ENCODE results near the gene LHFPL3.

LHFPL3 gene

DNA sequence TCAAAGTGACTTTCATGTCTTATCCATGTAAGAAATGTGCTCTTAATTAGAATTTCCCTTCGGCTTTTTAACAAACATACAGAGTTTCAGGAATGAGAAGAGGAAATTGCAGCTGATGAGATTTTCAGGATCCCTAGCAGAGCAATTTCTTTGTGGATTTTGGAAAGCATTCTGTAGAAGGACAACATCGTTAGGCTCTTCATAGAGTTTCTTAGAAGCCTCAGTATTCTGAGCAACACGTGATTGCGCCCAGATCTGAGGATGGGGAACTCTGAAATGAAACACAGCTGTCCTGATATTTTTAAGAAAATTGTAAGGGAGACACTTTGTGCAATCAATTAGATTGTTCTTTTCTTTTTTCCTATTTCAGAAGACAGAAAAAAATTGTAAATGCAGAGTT lies 85.8 kb downstream of the LHFPL3 start:
- WGBS, 2 donors (ENCODE audit: extremely low coverage in 2 of 2, insufficient read length in 2 of 2, insufficient replicate concordance in 1 of 2), result no CpG with 5 or more reads among the region's 4 CpGs
- no peak overlapping the region for H2BK120ac ChIP-seq (ENCODE audit: low read depth, low read length)
- no peaks in the 10 kb centered on the region for H3K27me3 ChIP-seq (ENCODE audit: control insufficient read depth in 3 of 3, insufficient read depth in 3 of 3, low read depth in 1 of 3, low read length in 3 of 3)
- H3K9me3 ChIP-seq (replicated peaks in 1 of 2; ENCODE audit: control insufficient read depth in 2 of 2, insufficient read depth in 1 of 2, low read depth in 1 of 2, low read length in 2 of 2), result no peaks in the 10 kb centered on the region
- H2BK5ac ChIP-seq (ENCODE audit: low read length), result no peak overlapping the region
- H3K18ac ChIP-seq (ENCODE audit: low read length), result no peak overlapping the region
- H3K14ac ChIP-seq (ENCODE audit: low read length), result no peak overlapping the region
- H3K9ac ChIP-seq (ENCODE audit: low read depth, low read length, poor library complexity), result no peak overlapping the region
- H3K4ac ChIP-seq (ENCODE audit: low read length), result no peak overlapping the region
- H3K36me3 ChIP-seq (replicated peaks in 1 of 2; ENCODE audit: control insufficient read depth in 2 of 2, insufficient read depth in 2 of 2, low read length in 2 of 2), result no peaks in the 10 kb centered on the region
- H2BK12ac ChIP-seq (ENCODE audit: low read length), result no peak overlapping the region
- H2BK15ac ChIP-seq (ENCODE audit: low read length), result no peak overlapping the region
- no peaks in the 10 kb centered on the region for H3K79me1 ChIP-seq (ENCODE audit: low read depth, low read length)
- H3K23ac ChIP-seq (ENCODE audit: low read depth, low read length, poor library complexity), result no peak overlapping the region
- H3K27ac ChIP-seq (replicated peaks; ENCODE audit: low read length), result no peak overlapping the region
- no peak for DNase-seq (ENCODE audit: low spot score)
- H3K4me3 ChIP-seq (ENCODE audit: low read length in 2 of 2), result no peak overlapping the region
- H3K4me2 ChIP-seq (ENCODE audit: insufficient read depth, low read length, poor library complexity, severe bottlenecking), result no peak overlapping the region
- H3K4me1 ChIP-seq (ENCODE audit: control insufficient read depth in 2 of 2, insufficient read depth in 1 of 2, low read depth in 1 of 2, low read length in 2 of 2), result no peaks in the 10 kb centered on the region
- H4K91ac ChIP-seq (ENCODE audit: low read depth, low read length, poor library complexity), result no peak overlapping the region
- H4K8ac ChIP-seq (ENCODE audit: low read depth, low read length), result no peak overlapping the region
- no peak overlapping the region for H2AFZ ChIP-seq (ENCODE audit: low read length)
- no peak overlapping the region for H2AK5ac ChIP-seq (ENCODE audit: low read depth, low read length)

DNA sequence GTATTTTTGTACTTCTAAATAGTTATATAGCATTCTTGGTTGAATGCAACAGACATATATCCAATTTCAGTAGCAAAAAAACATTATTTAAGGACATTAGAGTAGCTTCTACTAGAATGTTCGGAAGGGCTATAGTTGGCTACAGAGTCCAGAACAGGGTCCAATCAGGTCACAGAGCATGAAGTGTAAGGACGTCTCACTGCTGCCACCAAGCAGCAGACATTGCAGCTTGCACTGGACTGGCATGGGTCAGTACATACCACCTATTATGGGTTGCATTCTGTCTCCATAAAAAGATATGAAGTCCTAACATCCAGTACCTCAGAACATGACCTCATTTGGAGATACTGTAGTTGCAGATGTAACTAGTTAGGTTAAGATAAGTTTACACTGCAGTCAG lies 87.3 kb downstream of the LHFPL3 start:
- no peak for DNase-seq (ENCODE audit: low spot score)
- Histone ChIP-seq H3K9me3 (replicated peaks in 1 of 2; ENCODE audit: control insufficient read depth in 2 of 2, insufficient read depth in 1 of 2, low read depth in 1 of 2, low read length in 2 of 2) (no peaks in the 10 kb centered on the region), H3K36me3 (replicated peaks in 1 of 2; ENCODE audit: control insufficient read depth in 2 of 2, insufficient read depth in 2 of 2, low read length in 2 of 2) (no peaks in the 10 kb centered on the region), H3K14ac (ENCODE audit: low read length) (no peak overlapping the region), H3K4me1 (ENCODE audit: control insufficient read depth in 2 of 2, insufficient read depth in 1 of 2, low read depth in 1 of 2, low read length in 2 of 2) (no peaks in the 10 kb centered on the region), H2AFZ (ENCODE audit: low read length) (no peak overlapping the region), H3K4ac (ENCODE audit: low read length) (no peak overlapping the region), H3K79me1 (ENCODE audit: low read depth, low read length) (no peaks in the 10 kb centered on the region), H3K27ac (replicated peaks; ENCODE audit: low read length) (no peak overlapping the region), H4K8ac (ENCODE audit: low read depth, low read length) (peak overlapping the region; percentile 17), H3K4me3 (ENCODE audit: low read length in 2 of 2) (no peak overlapping the region), H2AK5ac (ENCODE audit: low read depth, low read length) (no peak overlapping the region), H3K18ac (ENCODE audit: low read length) (peak overlapping the region; percentile 38), H2BK15ac (ENCODE audit: low read length) (no peak overlapping the region), H3K9ac (ENCODE audit: low read depth, low read length, poor library complexity) (no peak overlapping the region), H4K91ac (ENCODE audit: low read depth, low read length, poor library complexity) (no peak overlapping the region), H3K23ac (ENCODE audit: low read depth, low read length, poor library complexity) (no peak overlapping the region), H3K4me2 (ENCODE audit: insufficient read depth, low read length, poor library complexity, severe bottlenecking) (no peak overlapping the region), H2BK12ac (ENCODE audit: low read length) (no peak overlapping the region), H3K27me3 (ENCODE audit: control insufficient read depth in 3 of 3, insufficient read depth in 3 of 3, low read depth in 1 of 3, low read length in 3 of 3) (no peaks in the 10 kb centered on the region), H2BK5ac (ENCODE audit: low read length) (no peak overlapping the region), H2BK120ac (ENCODE audit: low read depth, low read length) (no peak overlapping the region)
- no CpG with 5 or more reads among the region's 2 CpGs for WGBS, 2 donors (ENCODE audit: extremely low coverage in 2 of 2, insufficient read length in 2 of 2, insufficient replicate concordance in 1 of 2)

DNA sequence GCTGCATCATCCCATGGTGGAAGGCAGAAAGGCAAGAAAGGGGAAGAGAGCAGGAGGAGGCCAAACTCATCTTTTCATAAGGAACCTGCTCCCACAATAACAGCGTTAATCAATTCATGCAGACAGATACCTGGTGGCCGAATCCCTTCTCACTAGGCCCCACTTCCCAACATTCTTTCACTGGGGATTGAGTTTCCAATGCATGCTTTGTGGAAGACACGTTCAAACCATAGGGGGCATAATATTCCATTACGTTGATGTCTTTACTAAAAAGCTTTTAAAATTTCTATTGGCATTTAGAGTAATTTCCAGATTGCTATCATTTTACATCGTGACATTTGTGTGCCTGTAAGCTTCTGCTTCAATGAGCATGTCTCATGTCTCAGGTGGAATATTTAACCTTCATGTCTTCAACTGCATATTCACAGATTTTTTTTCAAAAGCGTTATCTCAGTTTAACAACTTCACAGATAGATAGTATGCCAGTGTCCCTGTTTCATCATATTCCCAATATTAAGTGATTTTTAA lies 88.5 kb downstream of the LHFPL3 start:
- no peak overlapping the region for H2BK12ac ChIP-seq (ENCODE audit: low read length)
- no CpG with 5 or more reads among the region's 6 CpGs for whole genome bisulfite sequencing, 2 donors (ENCODE audit: extremely low coverage in 2 of 2, insufficient read length in 2 of 2, insufficient replicate concordance in 1 of 2)
- H3K4ac ChIP-seq (ENCODE audit: low read length), result no peak overlapping the region
- H2BK15ac ChIP-seq (ENCODE audit: low read length), result no peak overlapping the region
- no peak overlapping the region for H3K4me3 ChIP-seq (ENCODE audit: low read length in 2 of 2)
- no peak overlapping the region for H3K23ac ChIP-seq (ENCODE audit: low read depth, low read length, poor library complexity)
- no peak overlapping the region for H4K91ac ChIP-seq (ENCODE audit: low read depth, low read length, poor library complexity)
- no peak overlapping the region for H2AFZ ChIP-seq (ENCODE audit: low read length)
- H3K9ac ChIP-seq (ENCODE audit: low read depth, low read length, poor library complexity), result no peak overlapping the region
- no peak overlapping the region for H4K8ac ChIP-seq (ENCODE audit: low read depth, low read length)
- no peaks in the 10 kb centered on the region for H3K4me1 ChIP-seq (ENCODE audit: control insufficient read depth in 2 of 2, insufficient read depth in 1 of 2, low read depth in 1 of 2, low read length in 2 of 2)
- no peak overlapping the region for H2AK5ac ChIP-seq (ENCODE audit: low read depth, low read length)
- H2BK120ac ChIP-seq (ENCODE audit: low read depth, low read length), result no peak overlapping the region
- no peak overlapping the region for H3K4me2 ChIP-seq (ENCODE audit: insufficient read depth, low read length, poor library complexity, severe bottlenecking)
- no peak for DNase-seq (ENCODE audit: low spot score)
- H3K36me3 ChIP-seq (replicated peaks in 1 of 2; ENCODE audit: control insufficient read depth in 2 of 2, insufficient read depth in 2 of 2, low read length in 2 of 2), result no peaks in the 10 kb centered on the region
- no peak overlapping the region for H3K27ac ChIP-seq (replicated peaks; ENCODE audit: low read length)
- H3K14ac ChIP-seq (ENCODE audit: low read length), result no peak overlapping the region
- no peak overlapping the region for H3K18ac ChIP-seq (ENCODE audit: low read length)
- no peak overlapping the region for H2BK5ac ChIP-seq (ENCODE audit: low read length)
- H3K9me3 ChIP-seq (replicated peaks in 1 of 2; ENCODE audit: control insufficient read depth in 2 of 2, insufficient read depth in 1 of 2, low read depth in 1 of 2, low read length in 2 of 2), result no peaks in the 10 kb centered on the region
- H3K79me1 ChIP-seq (ENCODE audit: low read depth, low read length), result no peaks in the 10 kb centered on the region
- no peaks in the 10 kb centered on the region for H3K27me3 ChIP-seq (ENCODE audit: control insufficient read depth in 3 of 3, insufficient read depth in 3 of 3, low read depth in 1 of 3, low read length in 3 of 3)

DNA sequence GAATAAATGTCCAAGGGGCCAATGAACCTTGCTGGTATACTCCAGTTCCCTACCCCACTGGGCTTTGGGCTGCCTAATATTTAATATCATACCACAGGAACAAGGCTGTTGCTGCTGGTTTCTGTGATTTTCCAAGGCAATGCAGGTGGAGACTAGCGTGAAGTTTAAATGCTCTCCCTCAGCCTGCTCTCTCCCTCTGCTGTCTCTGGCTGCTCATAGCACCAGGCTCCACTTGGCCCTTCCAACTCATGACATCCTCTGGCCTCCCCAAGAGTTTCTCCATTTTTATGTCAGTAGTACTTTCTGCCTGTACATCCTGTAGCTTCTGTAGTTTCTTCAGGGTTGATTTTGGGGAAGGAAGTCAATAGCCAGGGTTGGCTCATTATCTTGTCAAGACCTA lies 103.5 kb downstream of the LHFPL3 start:
- H3K9ac ChIP-seq (ENCODE audit: low read depth, low read length, poor library complexity), result no peak overlapping the region
- WGBS, 2 donors (ENCODE audit: extremely low coverage in 2 of 2, insufficient read length in 2 of 2, insufficient replicate concordance in 1 of 2), result no CpG with 5 or more reads among the region's 1 CpG
- no peak overlapping the region for H4K8ac ChIP-seq (ENCODE audit: low read depth, low read length)
- no peak overlapping the region for H2AK5ac ChIP-seq (ENCODE audit: low read depth, low read length)
- no peak overlapping the region for H2BK15ac ChIP-seq (ENCODE audit: low read length)
- H3K27ac ChIP-seq (replicated peaks; ENCODE audit: low read length), result no peak overlapping the region
- no peak overlapping the region for H3K4me2 ChIP-seq (ENCODE audit: insufficient read depth, low read length, poor library complexity, severe bottlenecking)
- no peak for DNase-seq (ENCODE audit: low spot score)
- H2BK12ac ChIP-seq (ENCODE audit: low read length), result no peak overlapping the region
- H3K4me3 ChIP-seq (ENCODE audit: low read length in 2 of 2), result no peak overlapping the region
- H3K79me1 ChIP-seq (ENCODE audit: low read depth, low read length), result no peaks in the 10 kb centered on the region
- H3K18ac ChIP-seq (ENCODE audit: low read length), result no peak overlapping the region
- no peak overlapping the region for H2BK5ac ChIP-seq (ENCODE audit: low read length)
- H3K14ac ChIP-seq (ENCODE audit: low read length), result no peak overlapping the region
- no peak overlapping the region for H3K23ac ChIP-seq (ENCODE audit: low read depth, low read length, poor library complexity)
- H2BK120ac ChIP-seq (ENCODE audit: low read depth, low read length), result no peak overlapping the region
- H2AFZ ChIP-seq (ENCODE audit: low read length), result no peak overlapping the region
- H3K4me1 ChIP-seq (ENCODE audit: control insufficient read depth in 2 of 2, insufficient read depth in 1 of 2, low read depth in 1 of 2, low read length in 2 of 2), result no peaks in the 10 kb centered on the region
- H4K91ac ChIP-seq (ENCODE audit: low read depth, low read length, poor library complexity), result no peak overlapping the region
- H3K27me3 ChIP-seq (ENCODE audit: control insufficient read depth in 3 of 3, insufficient read depth in 3 of 3, low read depth in 1 of 3, low read length in 3 of 3), result no peaks in the 10 kb centered on the region
- no peaks in the 10 kb centered on the region for H3K9me3 ChIP-seq (replicated peaks in 1 of 2; ENCODE audit: control insufficient read depth in 2 of 2, insufficient read depth in 1 of 2, low read depth in 1 of 2, low read length in 2 of 2)
- H3K36me3 ChIP-seq (replicated peaks in 1 of 2; ENCODE audit: control insufficient read depth in 2 of 2, insufficient read depth in 2 of 2, low read length in 2 of 2), result no peaks in the 10 kb centered on the region
- H3K4ac ChIP-seq (ENCODE audit: low read length), result no peak overlapping the region

Data from neuronal stem cell (in vitro differentiated cells).